Measurements from ENCODE around the gene PDGFB. TPM values are rescaled to one million over a fixed set of nuclear protein-coding genes. Genes with fewer than 3 reads are reported as not detected.
A peak's percentile ranks its signal among the peaks of the same experiment; 100 is the strongest.

The PDGFB gene
- total RNA-seq (2014; rRNA removed; shearing (Covaris generic)) (5.2 and 8.0 TPM in 2 replicates), polyA plus RNA-seq (2016; fragmentation: Nextera tagmentation; extraction: Ambion mirVana) (1.9 and 2.2 TPM in 2 replicates)
- long read RNA-seq, partial matches to known transcripts: 0 of 4 reads
- long read RNA-seq, other reads (novel, unspliced or antisense): 2 of 4 reads

DNA sequence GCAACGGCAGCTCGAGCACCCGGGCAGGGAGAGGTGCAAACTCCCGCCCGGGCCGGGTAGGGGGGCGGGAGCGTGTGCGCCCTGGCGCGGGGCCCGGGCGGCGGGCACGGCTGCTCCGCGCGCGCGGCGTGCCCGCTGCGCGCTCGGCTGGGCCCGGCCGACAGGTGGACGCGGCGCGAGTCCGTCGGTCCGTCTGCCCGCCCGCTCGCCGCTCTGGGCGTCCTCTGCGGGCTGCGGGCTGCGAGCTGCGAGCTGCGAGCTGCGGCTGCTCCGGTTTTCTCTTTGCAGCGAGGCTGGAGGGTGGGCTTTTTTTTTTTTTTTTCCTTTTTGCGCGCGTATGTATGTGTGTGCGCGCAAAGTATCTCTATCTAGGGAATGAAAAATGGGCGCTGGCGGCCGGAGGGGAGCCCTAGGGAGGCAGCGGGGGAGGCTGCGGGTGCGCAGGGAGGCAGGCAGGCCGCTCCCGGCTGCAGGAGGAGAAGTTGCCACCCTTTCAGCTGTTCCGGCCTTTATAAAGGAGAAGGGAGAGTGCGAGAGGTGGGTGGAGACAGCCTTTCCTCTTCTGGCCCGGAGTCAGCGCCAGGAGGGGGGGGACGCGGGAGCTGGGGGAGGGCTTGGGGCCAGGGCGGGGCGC is at the start of gene PDGFB:
Gene PDGFB, minus strand, starts transcription at position 487 of the 634 bp plus-strand sequence. CDS start 1,019 bp downstream, outside the sequence.
- Mint-ChIP-seq H3K4me3 (peak within 1 kb of the TSS; percentile 79), H3K36me3 (ENCODE audit: low read depth) (no peaks in the 10 kb centered on the region; the same call in 2 of the 3 replicates), H3K9me3 (peaks cover 5% of the 10 kb centered on the region; the same call in 1 of the 3 replicates), H3K27ac (no peak within 1 kb of the TSS), H3K4me1 (peaks cover 28% of the 10 kb centered on the region), H3K27me3 (ENCODE audit: insufficient read depth, low read depth, poor library complexity) (peaks cover 73% of the 10 kb centered on the region)
- H3K4me1 ChIP-seq (ENCODE audit: insufficient read depth): peaks cover 23% of the 10 kb centered on the region
- no peak within 1 kb of the TSS for H2AFZ ChIP-seq
- peak within 1 kb of the TSS; percentile 92 for H3K4me2 ChIP-seq
- peaks cover 10% of the 10 kb centered on the region for H3F3A ChIP-seq (replicated peaks; ENCODE audit: low read depth)
- peaks cover 80% of the 10 kb centered on the region for H3K27me3 ChIP-seq (ENCODE audit: insufficient read depth)
- no peaks in the 10 kb centered on the region for H3K79me2 ChIP-seq (replicated peaks; ENCODE audit: insufficient read depth)
- H3K4me3 ChIP-seq: peak within 1 kb of the TSS; percentile 78
- H3K9me2 ChIP-seq (ENCODE audit: insufficient read depth): no peaks in the 10 kb centered on the region
- no peaks in the 10 kb centered on the region for H3K36me3 ChIP-seq (ENCODE audit: insufficient read depth)
- no peak for ATAC-seq
- H3K27ac ChIP-seq (ENCODE audit: low read depth): no peak within 1 kb of the TSS
- TF ChIP-seq ZNF114 (CRISPR knock-in tag; IDR thresholded peaks at IDR 0.05) (no peak), EZH2 (IDR thresholded peaks at IDR 0.05; ENCODE audit: low read depth, unreplicated experiment) (peak; percentile 72)
- TF ChIP-seq, protein P1, sequence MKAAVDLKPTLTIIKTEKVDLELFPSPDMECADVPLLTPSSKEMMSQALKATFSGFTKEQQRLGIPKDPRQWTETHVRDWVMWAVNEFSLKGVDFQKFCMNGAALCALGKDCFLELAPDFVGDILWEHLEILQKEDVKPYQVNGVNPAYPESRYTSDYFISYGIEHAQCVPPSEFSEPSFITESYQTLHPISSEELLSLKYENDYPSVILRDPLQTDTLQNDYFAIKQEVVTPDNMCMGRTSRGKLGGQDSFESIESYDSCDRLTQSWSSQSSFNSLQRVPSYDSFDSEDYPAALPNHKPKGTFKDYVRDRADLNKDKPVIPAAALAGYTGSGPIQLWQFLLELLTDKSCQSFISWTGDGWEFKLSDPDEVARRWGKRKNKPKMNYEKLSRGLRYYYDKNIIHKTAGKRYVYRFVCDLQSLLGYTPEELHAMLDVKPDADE (IDR thresholded peaks at IDR 0.05): no peak
- peak; percentile 52 for DNase-seq (ENCODE audit: low spot score)
- no peaks in the 10 kb centered on the region for H4K20me1 ChIP-seq (replicated peaks; ENCODE audit: insufficient read depth)

DNA sequence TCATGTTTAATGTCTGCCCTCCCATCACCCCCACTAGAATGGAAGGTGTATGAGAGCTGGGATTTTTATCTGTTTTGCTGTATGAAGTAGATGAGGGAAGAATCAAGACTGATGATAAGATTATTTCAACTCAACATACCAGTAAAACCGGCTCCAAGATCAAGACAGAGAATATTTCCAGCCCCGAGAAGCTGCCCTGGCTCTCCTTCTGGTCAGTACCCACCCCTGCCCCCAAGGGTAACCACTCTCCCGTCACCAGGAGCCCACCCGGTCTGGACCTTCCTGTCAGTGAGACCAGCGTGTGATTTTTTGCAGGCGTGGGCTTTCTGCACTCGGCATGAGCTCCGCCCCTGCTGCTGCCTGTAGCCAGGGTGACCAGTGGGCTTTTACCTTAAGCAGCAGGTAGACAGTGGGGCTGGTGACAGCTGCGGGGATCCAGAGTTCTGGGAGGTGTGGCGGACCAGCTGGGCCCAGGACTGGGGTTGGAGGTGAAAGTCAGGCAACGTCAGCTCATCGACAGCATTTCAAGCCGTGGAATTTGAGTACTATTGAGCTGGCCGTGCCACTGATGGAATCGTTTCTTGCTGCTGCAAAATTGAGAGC is 49.1 kb upstream of the PDGFB start:
- Histone ChIP-seq H4K20me1 (replicated peaks; ENCODE audit: insufficient read depth) (no peaks in the 10 kb centered on the region), H3F3A (replicated peaks; ENCODE audit: low read depth) (no peaks in the 10 kb centered on the region), H3K4me2 (no peak overlapping the region), H3K79me2 (replicated peaks; ENCODE audit: insufficient read depth) (no peaks in the 10 kb centered on the region), H2AFZ (no peak overlapping the region), H3K4me3 (no peak overlapping the region), H3K27ac (ENCODE audit: low read depth) (no peak overlapping the region), H3K9me2 (ENCODE audit: insufficient read depth) (no peaks in the 10 kb centered on the region), H3K36me3 (ENCODE audit: insufficient read depth) (no peaks in the 10 kb centered on the region), H3K4me1 (ENCODE audit: insufficient read depth) (peaks cover 11% of the 10 kb centered on the region; the same call in 1 of the 2 replicates), H3K27me3 (ENCODE audit: insufficient read depth) (no peaks in the 10 kb centered on the region)
- TF ChIP-seq, protein P2, sequence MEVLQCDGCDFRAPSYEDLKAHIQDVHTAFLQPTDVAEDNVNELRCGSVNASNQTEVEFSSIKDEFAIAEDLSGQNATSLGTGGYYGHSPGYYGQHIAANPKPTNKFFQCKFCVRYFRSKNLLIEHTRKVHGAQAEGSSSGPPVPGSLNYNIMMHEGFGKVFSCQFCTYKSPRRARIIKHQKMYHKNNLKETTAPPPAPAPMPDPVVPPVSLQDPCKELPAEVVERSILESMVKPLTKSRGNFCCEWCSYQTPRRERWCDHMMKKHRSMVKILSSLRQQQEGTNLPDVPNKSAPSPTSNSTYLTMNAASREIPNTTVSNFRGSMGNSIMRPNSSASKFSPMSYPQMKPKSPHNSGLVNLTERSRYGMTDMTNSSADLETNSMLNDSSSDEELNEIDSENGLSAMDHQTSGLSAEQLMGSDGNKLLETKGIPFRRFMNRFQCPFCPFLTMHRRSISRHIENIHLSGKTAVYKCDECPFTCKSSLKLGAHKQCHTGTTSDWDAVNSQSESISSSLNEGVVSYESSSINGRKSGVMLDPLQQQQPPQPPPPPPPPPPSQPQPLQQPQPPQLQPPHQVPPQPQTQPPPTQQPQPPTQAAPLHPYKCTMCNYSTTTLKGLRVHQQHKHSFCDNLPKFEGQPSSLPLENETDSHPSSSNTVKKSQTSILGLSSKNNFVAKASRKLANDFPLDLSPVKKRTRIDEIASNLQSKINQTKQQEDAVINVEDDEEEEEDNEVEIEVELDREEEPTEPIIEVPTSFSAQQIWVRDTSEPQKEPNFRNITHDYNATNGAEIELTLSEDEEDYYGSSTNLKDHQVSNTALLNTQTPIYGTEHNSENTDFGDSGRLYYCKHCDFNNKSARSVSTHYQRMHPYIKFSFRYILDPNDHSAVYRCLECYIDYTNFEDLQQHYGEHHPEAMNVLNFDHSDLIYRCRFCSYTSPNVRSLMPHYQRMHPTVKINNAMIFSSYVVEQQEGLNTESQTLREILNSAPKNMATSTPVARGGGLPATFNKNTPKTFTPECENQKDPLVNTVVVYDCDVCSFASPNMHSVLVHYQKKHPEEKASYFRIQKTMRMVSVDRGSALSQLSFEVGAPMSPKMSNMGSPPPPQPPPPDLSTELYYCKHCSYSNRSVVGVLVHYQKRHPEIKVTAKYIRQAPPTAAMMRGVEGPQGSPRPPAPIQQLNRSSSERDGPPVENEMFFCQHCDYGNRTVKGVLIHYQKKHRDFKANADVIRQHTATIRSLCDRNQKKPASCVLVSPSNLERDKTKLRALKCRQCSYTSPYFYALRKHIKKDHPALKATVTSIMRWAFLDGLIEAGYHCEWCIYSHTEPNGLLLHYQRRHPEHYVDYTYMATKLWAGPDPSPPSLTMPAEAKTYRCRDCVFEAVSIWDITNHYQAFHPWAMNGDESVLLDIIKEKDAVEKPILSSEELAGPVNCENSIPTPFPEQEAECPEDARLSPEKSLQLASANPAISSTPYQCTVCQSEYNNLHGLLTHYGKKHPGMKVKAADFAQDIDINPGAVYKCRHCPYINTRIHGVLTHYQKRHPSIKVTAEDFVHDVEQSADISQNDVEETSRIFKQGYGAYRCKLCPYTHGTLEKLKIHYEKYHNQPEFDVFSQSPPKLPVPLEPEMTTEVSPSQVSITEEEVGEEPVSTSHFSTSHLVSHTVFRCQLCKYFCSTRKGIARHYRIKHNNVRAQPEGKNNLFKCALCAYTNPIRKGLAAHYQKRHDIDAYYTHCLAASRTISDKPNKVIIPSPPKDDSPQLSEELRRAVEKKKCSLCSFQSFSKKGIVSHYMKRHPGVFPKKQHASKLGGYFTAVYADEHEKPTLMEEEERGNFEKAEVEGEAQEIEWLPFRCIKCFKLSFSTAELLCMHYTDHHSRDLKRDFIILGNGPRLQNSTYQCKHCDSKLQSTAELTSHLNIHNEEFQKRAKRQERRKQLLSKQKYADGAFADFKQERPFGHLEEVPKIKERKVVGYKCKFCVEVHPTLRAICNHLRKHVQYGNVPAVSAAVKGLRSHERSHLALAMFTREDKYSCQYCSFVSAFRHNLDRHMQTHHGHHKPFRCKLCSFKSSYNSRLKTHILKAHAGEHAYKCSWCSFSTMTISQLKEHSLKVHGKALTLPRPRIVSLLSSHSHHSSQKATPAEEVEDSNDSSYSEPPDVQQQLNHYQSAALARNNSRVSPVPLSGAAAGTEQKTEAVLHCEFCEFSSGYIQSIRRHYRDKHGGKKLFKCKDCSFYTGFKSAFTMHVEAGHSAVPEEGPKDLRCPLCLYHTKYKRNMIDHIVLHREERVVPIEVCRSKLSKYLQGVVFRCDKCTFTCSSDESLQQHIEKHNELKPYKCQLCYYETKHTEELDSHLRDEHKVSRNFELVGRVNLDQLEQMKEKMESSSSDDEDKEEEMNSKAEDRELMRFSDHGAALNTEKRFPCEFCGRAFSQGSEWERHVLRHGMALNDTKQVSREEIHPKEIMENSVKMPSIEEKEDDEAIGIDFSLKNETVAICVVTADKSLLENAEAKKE (CRISPR knock-in tag; IDR thresholded peaks at IDR 0.05): no peak
- TF ChIP-seq POLR2AphosphoS5 (IDR thresholded peaks at IDR 0.05; ENCODE audit: low read depth) (no peak), EZH2phosphoT487 (IDR thresholded peaks at IDR 0.05; ENCODE audit: unreplicated experiment) (no peak), ZNF331 (CRISPR knock-in tag; IDR thresholded peaks at IDR 0.05; ENCODE audit: low read depth) (no peak), NANOG (IDR thresholded peaks at IDR 0.05; ENCODE audit: borderline replicate concordance) (no peak), ZNF114 (CRISPR knock-in tag; IDR thresholded peaks at IDR 0.05) (no peak)
- no peaks in the 10 kb centered on the region for H3K9me3 Mint-ChIP-seq
- no peak for DNase-seq (ENCODE audit: low spot score)
- no peak overlapping the region for H3K27ac Mint-ChIP-seq
- no peak overlapping the region; the same call in 2 of the 3 replicates for H3K4me3 Mint-ChIP-seq
- ATAC-seq: no peak
- no peaks in the 10 kb centered on the region; the same call in 2 of the 3 replicates for H3K36me3 Mint-ChIP-seq (ENCODE audit: low read depth)
- peaks cover 28% of the 10 kb centered on the region for H3K4me1 Mint-ChIP-seq
- peaks cover 27% of the 10 kb centered on the region for H3K27me3 Mint-ChIP-seq (ENCODE audit: insufficient read depth, low read depth, poor library complexity)

Measured in GM23338 (cell line).